ENCODE data around the gene LGI2.

LGI2 gene

GRCh38 chr4:25060241-25060962 is 29.7 kb upstream of the LGI2 start:
- Histone ChIP-seq H2AFZ (ENCODE audit: low read depth, low read length) (no peak overlapping the region), H3K36me3 (ENCODE audit: insufficient read depth, low read length) (no peaks in the 10 kb centered on the region), H3K79me2 (ENCODE audit: insufficient read depth, low read length) (no peaks in the 10 kb centered on the region), H3K9ac (ENCODE audit: low read depth, low read length) (no peak overlapping the region), H3K4me3 (ENCODE audit: low read depth in 1 of 2, low read length in 2 of 2) (no peak overlapping the region), H3K4me2 (ENCODE audit: insufficient read depth, low read length) (no peak overlapping the region), H4K20me1 (ENCODE audit: insufficient read depth, low read length) (no peaks in the 10 kb centered on the region), H3K9me3 (ENCODE audit: insufficient read depth, low read length, severe bottlenecking) (no peaks in the 10 kb centered on the region), H3K27me3 (ENCODE audit: insufficient read depth, low read length, poor library complexity) (peaks cover 2% of the 10 kb centered on the region), H3K27ac (ENCODE audit: low read length) (no peak overlapping the region), H3K4me1 (ENCODE audit: insufficient read depth, low read length) (no peaks in the 10 kb centered on the region)
- ATAC-seq (ENCODE audit: insufficient read depth, low read depth) (no peak), DNase-seq (no peak)
- TF ChIP-seq CTCF (IDR thresholded peaks at IDR 0.05; ENCODE audit: borderline replicate concordance, extremely low read depth, low read length, poor library complexity, severe bottlenecking) (no peak), EZH2 (IDR thresholded peaks at IDR 0.05; ENCODE audit: borderline replicate concordance, low read depth, low read length, severe bottlenecking) (no peak)

GRCh38 chr4:25059791-25060190 is 29.0 kb upstream of the LGI2 start:
- Histone ChIP-seq H3K4me3 (ENCODE audit: low read depth in 1 of 2, low read length in 2 of 2) (no peak overlapping the region), H3K27ac (ENCODE audit: low read length) (no peak overlapping the region), H3K9me3 (ENCODE audit: insufficient read depth, low read length, severe bottlenecking) (no peaks in the 10 kb centered on the region), H3K9ac (ENCODE audit: low read depth, low read length) (no peak overlapping the region), H3K4me2 (ENCODE audit: insufficient read depth, low read length) (no peak overlapping the region), H3K36me3 (ENCODE audit: insufficient read depth, low read length) (no peaks in the 10 kb centered on the region), H3K79me2 (ENCODE audit: insufficient read depth, low read length) (no peaks in the 10 kb centered on the region), H4K20me1 (ENCODE audit: insufficient read depth, low read length) (no peaks in the 10 kb centered on the region), H3K4me1 (ENCODE audit: insufficient read depth, low read length) (no peaks in the 10 kb centered on the region), H3K27me3 (ENCODE audit: insufficient read depth, low read length, poor library complexity) (peaks cover 2% of the 10 kb centered on the region), H2AFZ (ENCODE audit: low read depth, low read length) (no peak overlapping the region)
- no peak for ATAC-seq (ENCODE audit: insufficient read depth, low read depth)
- TF ChIP-seq EZH2 (IDR thresholded peaks at IDR 0.05; ENCODE audit: borderline replicate concordance, low read depth, low read length, severe bottlenecking) (no peak), CTCF (IDR thresholded peaks at IDR 0.05; ENCODE audit: borderline replicate concordance, extremely low read depth, low read length, poor library complexity, severe bottlenecking) (no peak)
- no peak for DNase-seq

- DNase-seq, result no peak
- no peak overlapping the region for H2AFZ ChIP-seq (ENCODE audit: low read depth, low read length)
Measured at GRCh38 chr4:25058796-25059195, 28.1 kb upstream of the LGI2 start.

More at GRCh38 chr4:25058796-25059195, 28.1 kb upstream of the LGI2 start:
- Histone ChIP-seq H4K20me1 (ENCODE audit: insufficient read depth, low read length) (no peaks in the 10 kb centered on the region), H3K36me3 (ENCODE audit: insufficient read depth, low read length) (no peaks in the 10 kb centered on the region), H3K9ac (ENCODE audit: low read depth, low read length) (no peak overlapping the region), H3K9me3 (ENCODE audit: insufficient read depth, low read length, severe bottlenecking) (no peaks in the 10 kb centered on the region), H3K27me3 (ENCODE audit: insufficient read depth, low read length, poor library complexity) (peaks cover 2% of the 10 kb centered on the region), H3K4me3 (ENCODE audit: low read depth in 1 of 2, low read length in 2 of 2) (no peak overlapping the region), H3K27ac (ENCODE audit: low read length) (no peak overlapping the region), H3K4me1 (ENCODE audit: insufficient read depth, low read length) (no peaks in the 10 kb centered on the region), H3K79me2 (ENCODE audit: insufficient read depth, low read length) (no peaks in the 10 kb centered on the region), H3K4me2 (ENCODE audit: insufficient read depth, low read length) (no peak overlapping the region)
- ATAC-seq (ENCODE audit: insufficient read depth, low read depth), result no peak
- TF ChIP-seq EZH2 (IDR thresholded peaks at IDR 0.05; ENCODE audit: borderline replicate concordance, low read depth, low read length, severe bottlenecking) (no peak), CTCF (IDR thresholded peaks at IDR 0.05; ENCODE audit: borderline replicate concordance, extremely low read depth, low read length, poor library complexity, severe bottlenecking) (no peak)
